MM.1S (cell line): ENCODE data around the gene HNMT.

Source experiments
- DNase-seq: peaks from one replicate; pipeline ENCODE4 v3.0.0-alpha.2; 2015
- H2AFZ ChIP-seq: fragments of 300-600 bp; sonication (generic); 2 replicates; pipeline ENCODE4 v1.6.0; 2016; ENCODE audit warnings: antibody characterized with exemption, low read length
- H3F3A ChIP-seq: fragments of 300-600 bp; sonication (generic); 2 replicates; pipeline ENCODE4 v1.6.1; 2016; ENCODE audit warnings: mild to moderate bottlenecking, antibody characterized with exemption, low read length, moderate library complexity, mixed read lengths; ENCODE audit not compliant: insufficient read depth
- H3K27ac ChIP-seq: fragments of 300-600 bp; sonication (generic); 2 replicates; pipeline ENCODE4 v1.5.1; 2016; ENCODE audit warnings: mild to moderate bottlenecking, low read length
- H3K27me3 ChIP-seq: fragments of 300-600 bp; sonication (generic); replicated peaks from 2 replicates; pipeline ENCODE4 v1.6.0; 2016; ENCODE audit warnings: low read length; ENCODE audit not compliant: insufficient read depth
- H3K36me3 ChIP-seq: fragments of 300-600 bp; sonication (generic); replicated peaks from 2 replicates; pipeline ENCODE4 v1.6.1; 2016; ENCODE audit warnings: mild to moderate bottlenecking, low read length, mixed read lengths; ENCODE audit not compliant: insufficient read depth
- H3K4me1 ChIP-seq: fragments of 300-600 bp; sonication (generic); 2 replicates; pipeline ENCODE4 v1.6.1; 2016; ENCODE audit warnings: low read length, mixed read lengths
- H3K4me2 ChIP-seq: fragments of 300-600 bp; sonication (generic); 2 replicates; pipeline ENCODE4 v1.6.0; 2016; ENCODE audit warnings: low read depth, low read length
- H3K4me3 ChIP-seq: fragments of 300-600 bp; sonication (generic); 2 replicates; pipeline ENCODE4 v1.5.1; 2016; ENCODE audit warnings: low read length, mixed read lengths
- H3K79me2 ChIP-seq: fragments of 300-600 bp; sonication (generic); 2 replicates; pipeline ENCODE4 v1.6.1; 2016; ENCODE audit warnings: mixed run types, low read length, mixed read lengths
- H3K9ac ChIP-seq: fragments of 300-600 bp; sonication (generic); 2 replicates; pipeline ENCODE4 v1.6.1; 2016; ENCODE audit warnings: low read length, mixed read lengths
- H3K9me2 ChIP-seq: fragments of 300-600 bp; sonication (generic); replicated peaks from 2 replicates; pipeline ENCODE4 v1.6.1; 2016; ENCODE audit warnings: mild to moderate bottlenecking, low read length, mixed read lengths; ENCODE audit not compliant: insufficient read depth
- H3K9me3 ChIP-seq: fragments of 300-600 bp; sonication (generic); replicated peaks from 2 replicates; pipeline ENCODE4 v1.6.1; 2016; ENCODE audit warnings: mild to moderate bottlenecking, low read length, mixed read lengths; ENCODE audit not compliant: insufficient read depth
- H4K20me1 ChIP-seq: fragments of 300-600 bp; sonication (generic); 2 replicates; pipeline ENCODE4 v1.6.1; 2016; ENCODE audit warnings: mild to moderate bottlenecking, low read length, moderate library complexity, mixed read lengths; ENCODE audit not compliant: insufficient read depth
- CTCF ChIP-seq: fragments of 300-600 bp; sonication (generic); IDR thresholded peaks from 2 replicates; pipeline ENCODE4 v1.5.1; 2016; ENCODE audit warnings: antibody characterized with exemption, low read length, mixed read lengths
- EZH2 ChIP-seq: fragments of 300-600 bp; sonication (generic); optimal IDR thresholded peaks from 2 replicates; pipeline ENCODE3; 2017; ENCODE audit warnings: low read depth, mild to moderate bottlenecking, antibody characterized with exemption, low read length, mixed read lengths
- EZH2phosphoT487 ChIP-seq: fragments of 300-600 bp; sonication (generic); IDR thresholded peaks from 2 replicates; pipeline ENCODE4 v1.6.1; 2018; ENCODE audit warnings: antibody characterized with exemption, low read length

The HNMT gene

DNA sequence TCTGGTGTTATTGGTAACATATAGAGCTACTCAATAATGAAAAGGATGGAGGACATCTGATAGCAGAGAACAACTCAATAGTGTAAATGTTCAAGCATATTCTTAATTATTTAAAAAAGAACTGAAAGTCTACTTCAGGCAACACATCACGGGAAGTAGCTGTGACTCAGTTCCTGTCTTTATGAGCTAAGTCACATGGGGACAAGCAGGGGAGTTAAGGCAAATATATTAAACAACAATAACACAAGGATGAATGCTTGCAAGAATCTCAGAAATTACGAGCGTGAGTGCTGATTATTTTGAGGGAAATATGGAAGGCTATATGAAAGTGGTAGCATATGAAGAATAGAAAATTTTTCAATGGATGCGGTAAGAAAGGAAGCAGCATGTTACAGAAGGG lies 4.0 kb upstream of the HNMT start:
- Histone ChIP-seq H3K36me3 (no peaks in the 10 kb centered on the region), H4K20me1 (no peaks in the 10 kb centered on the region), H3K4me3 (no peak overlapping the region), H3K27ac (no peak overlapping the region), H3K9ac (no peak overlapping the region), H3K4me1 (no peaks in the 10 kb centered on the region), H3K4me2 (no peak overlapping the region), H3K27me3 (no peaks in the 10 kb centered on the region), H2AFZ (no peak overlapping the region), H3K9me2 (no peaks in the 10 kb centered on the region), H3F3A (no peaks in the 10 kb centered on the region), H3K79me2 (no peaks in the 10 kb centered on the region), H3K9me3 (no peaks in the 10 kb centered on the region)
- no peak for DNase-seq
- no peak for TF ChIP-seq CTCF
- TF ChIP-seq EZH2phosphoT487, result no peak
- TF ChIP-seq EZH2, result no peak

DNA sequence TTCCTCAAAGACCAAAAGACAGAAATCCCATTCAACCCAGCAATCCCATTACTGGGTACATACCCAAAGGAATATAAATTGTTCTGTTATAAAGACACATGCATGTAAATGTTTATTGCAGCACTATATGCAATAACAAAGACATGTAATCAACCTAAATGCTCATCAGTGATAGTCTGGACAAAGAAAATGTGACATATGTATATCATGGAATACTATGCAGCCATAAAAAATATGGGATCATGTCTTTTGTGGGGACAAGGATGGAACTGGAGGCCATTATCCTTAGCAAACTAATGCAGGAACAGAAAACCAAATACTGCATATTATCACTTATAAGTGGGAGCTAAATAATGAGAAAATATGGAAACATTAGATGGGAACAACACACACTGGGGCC lies 2.7 kb upstream of the HNMT start:
- Histone ChIP-seq H3K36me3 (no peaks in the 10 kb centered on the region), H3K4me2 (no peak overlapping the region), H3F3A (no peaks in the 10 kb centered on the region), H3K9me2 (no peaks in the 10 kb centered on the region), H4K20me1 (no peaks in the 10 kb centered on the region), H3K27me3 (no peaks in the 10 kb centered on the region), H2AFZ (no peak overlapping the region), H3K4me3 (no peak overlapping the region), H3K9ac (no peak overlapping the region), H3K4me1 (no peaks in the 10 kb centered on the region), H3K27ac (no peak overlapping the region), H3K9me3 (no peaks in the 10 kb centered on the region), H3K79me2 (no peaks in the 10 kb centered on the region)
- DNase-seq, result no peak
- TF ChIP-seq EZH2, result no peak
- no peak for TF ChIP-seq EZH2phosphoT487
- TF ChIP-seq CTCF, result no peak

DNA sequence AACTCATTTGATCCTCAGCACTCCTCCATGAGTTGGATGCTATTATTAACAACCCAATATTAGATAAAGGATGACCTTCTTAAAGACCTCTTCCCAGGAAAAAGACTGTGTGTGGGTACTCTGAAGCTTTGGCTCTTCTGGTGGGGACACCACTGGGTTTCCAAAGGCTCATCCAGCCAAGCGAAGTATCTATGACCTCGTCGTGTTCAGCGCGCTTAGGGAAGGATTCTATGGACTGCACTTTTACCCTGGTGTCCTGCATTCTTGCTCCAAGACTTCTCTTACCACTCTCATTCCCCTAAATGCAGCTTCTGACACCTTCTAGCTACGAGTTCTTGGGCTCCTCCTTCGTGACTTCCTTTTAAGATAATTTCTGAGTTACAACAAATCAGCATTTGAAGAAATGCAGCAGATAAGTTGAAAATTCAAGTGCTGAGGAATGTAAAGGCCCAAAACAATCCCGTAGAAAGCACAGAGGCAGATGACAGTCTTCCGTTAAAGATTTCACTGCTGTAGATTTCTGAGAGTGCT lies 673 bp upstream of the HNMT start:
- H3K27me3 ChIP-seq, result no peaks in the 10 kb centered on the region
- H2AFZ ChIP-seq, result no peak overlapping the region
- DNase-seq, result no peak
- no peak overlapping the region for H3K4me2 ChIP-seq
- H4K20me1 ChIP-seq, result no peaks in the 10 kb centered on the region
- H3K79me2 ChIP-seq, result no peaks in the 10 kb centered on the region
- no peak overlapping the region for H3K27ac ChIP-seq
- no peak overlapping the region for H3K4me3 ChIP-seq
- no peak for TF ChIP-seq EZH2
- TF ChIP-seq EZH2phosphoT487, result no peak
- no peak for TF ChIP-seq CTCF
- H3F3A ChIP-seq, result no peaks in the 10 kb centered on the region
- no peak overlapping the region for H3K9ac ChIP-seq
- H3K9me3 ChIP-seq, result no peaks in the 10 kb centered on the region
- no peaks in the 10 kb centered on the region for H3K36me3 ChIP-seq
- no peaks in the 10 kb centered on the region for H3K4me1 ChIP-seq
- H3K9me2 ChIP-seq, result no peaks in the 10 kb centered on the region
